Fibroblast of lung (primary cell): Measurements from ENCODE around the gene TMEM131L. TPM values are rescaled to one million over a fixed set of nuclear protein-coding genes. Genes with fewer than 3 reads are reported as not detected.
"Not testable (repeated sequence)": the region's sequence is repeated elsewhere in the genome, so short reads cannot be mapped to it uniquely, and the experiment has no call there.

Source experiments
- DNase-seq, 2 donors: peaks; one replicate each; pipeline versions ENCODE4 v3.0.0 to v3.0.0-alpha.2; 2010; ENCODE audit warnings: low read depth in 2 of 2
- H2AFZ ChIP-seq: 2 replicates; pipeline ENCODE4 v1.5.1; 2012; ENCODE audit warnings: low read length, control low read depth, inconsistent platforms
- H3K27ac ChIP-seq: 2 replicates; pipeline ENCODE4 v1.5.1; 2011; ENCODE audit warnings: low read length, control low read depth; ENCODE audit not compliant: insufficient read depth
- H3K27me3 ChIP-seq: 2 replicates; pipeline ENCODE4 v1.5.1; 2011; ENCODE audit warnings: mild to moderate bottlenecking, low read length; ENCODE audit not compliant: control insufficient read depth, insufficient read depth
- H3K36me3 ChIP-seq: 2 replicates; pipeline ENCODE4 v1.5.1; 2011; ENCODE audit warnings: low read length; ENCODE audit not compliant: control insufficient read depth, insufficient read depth
- H3K4me1 ChIP-seq: 2 replicates; pipeline ENCODE4 v1.5.1; 2011; ENCODE audit warnings: low read length; ENCODE audit not compliant: control insufficient read depth, insufficient read depth; ENCODE audit errors: extremely low read depth
- H3K4me2 ChIP-seq: 2 replicates; pipeline ENCODE4 v1.5.1; 2011; ENCODE audit warnings: low read length, control low read depth; ENCODE audit not compliant: insufficient read depth; ENCODE audit errors: extremely low read depth
- H3K4me3 ChIP-seq, 4 experiments: fragments of 200-600 bp in 1 of 4; sonication (generic) in 1 of 4; replicated peaks in 1 of 4; 2 replicates each; pipeline ENCODE4 v1.5.1; 2011 to 2016; ENCODE audit warnings: low read length in 4 of 4, low read depth in 3 of 4, mild to moderate bottlenecking in 3 of 4, control low read depth in 2 of 4, inconsistent platforms in 1 of 4, mixed read lengths in 1 of 4; ENCODE audit not compliant: insufficient read depth in 1 of 4; ENCODE audit errors: control extremely low read depth in 1 of 4
- H3K79me2 ChIP-seq: 2 replicates; pipeline ENCODE4 v1.5.1; 2012; ENCODE audit warnings: mild to moderate bottlenecking, low read length, inconsistent platforms; ENCODE audit not compliant: control insufficient read depth, insufficient read depth
- H3K9ac ChIP-seq: 2 replicates; pipeline ENCODE4 v1.5.1; 2011; ENCODE audit warnings: mild to moderate bottlenecking, low read length, control low read depth; ENCODE audit not compliant: insufficient read depth
- H3K9me3 ChIP-seq: 2 replicates; pipeline ENCODE4 v1.5.1; 2012; ENCODE audit warnings: low read depth, low read length; ENCODE audit not compliant: control insufficient read depth, insufficient read depth
- H4K20me1 ChIP-seq: 2 replicates; pipeline ENCODE4 v1.5.1; 2011; ENCODE audit warnings: low read length; ENCODE audit not compliant: control insufficient read depth, insufficient read depth; ENCODE audit errors: extremely low read depth
- EZH2 ChIP-seq: IDR thresholded peaks from 2 replicates; pipeline ENCODE4 v1.5.1; 2012; ENCODE audit warnings: low read length, control low read depth, mild to moderate bottlenecking; ENCODE audit errors: missing control alignments
- polyA minus RNA-seq: library from RNA; depleted of rRNA, polyadenylated mRNA; stranded (reverse); fragments of >200 nt; gene quantifications from 2 replicates; pipeline ENCODE4 v1.2.3, GENCODE V29; 2011; ENCODE audit warnings: low replicate concordance
- polyA plus RNA-seq, 2 donors: library from polyadenylated mRNA; depleted of rRNA in 1 of 2; stranded (reverse) in 1 of 2; unstranded in 1 of 2; fragments of >200 nt; gene quantifications; 2 replicates each; pipeline ENCODE4 v1.2.1, GENCODE V29; 2011 to 2012; ENCODE audit warnings: missing spikeins in 1 of 2
- total RNA-seq: library from RNA; depleted of rRNA; stranded (reverse); fragments of >200 nt; gene quantifications from 2 replicates; pipeline ENCODE4 v1.2.1, GENCODE V29; 2014
- TF ChIP-seq, protein P1 (sequence below), 2 donors: IDR thresholded peaks in 1 of 2; conservative IDR thresholded peaks in 1 of 2; 1 replicate in 1 of 2; 2 replicates in 1 of 2; pipeline ENCODE4 v1.5.1; 2011 to 2012; ENCODE audit warnings: low read length in 2 of 2, control low read depth in 1 of 2, inconsistent platforms in 1 of 2, low read depth in 1 of 2, mild to moderate bottlenecking in 1 of 2

Gene TMEM131L, protein sequence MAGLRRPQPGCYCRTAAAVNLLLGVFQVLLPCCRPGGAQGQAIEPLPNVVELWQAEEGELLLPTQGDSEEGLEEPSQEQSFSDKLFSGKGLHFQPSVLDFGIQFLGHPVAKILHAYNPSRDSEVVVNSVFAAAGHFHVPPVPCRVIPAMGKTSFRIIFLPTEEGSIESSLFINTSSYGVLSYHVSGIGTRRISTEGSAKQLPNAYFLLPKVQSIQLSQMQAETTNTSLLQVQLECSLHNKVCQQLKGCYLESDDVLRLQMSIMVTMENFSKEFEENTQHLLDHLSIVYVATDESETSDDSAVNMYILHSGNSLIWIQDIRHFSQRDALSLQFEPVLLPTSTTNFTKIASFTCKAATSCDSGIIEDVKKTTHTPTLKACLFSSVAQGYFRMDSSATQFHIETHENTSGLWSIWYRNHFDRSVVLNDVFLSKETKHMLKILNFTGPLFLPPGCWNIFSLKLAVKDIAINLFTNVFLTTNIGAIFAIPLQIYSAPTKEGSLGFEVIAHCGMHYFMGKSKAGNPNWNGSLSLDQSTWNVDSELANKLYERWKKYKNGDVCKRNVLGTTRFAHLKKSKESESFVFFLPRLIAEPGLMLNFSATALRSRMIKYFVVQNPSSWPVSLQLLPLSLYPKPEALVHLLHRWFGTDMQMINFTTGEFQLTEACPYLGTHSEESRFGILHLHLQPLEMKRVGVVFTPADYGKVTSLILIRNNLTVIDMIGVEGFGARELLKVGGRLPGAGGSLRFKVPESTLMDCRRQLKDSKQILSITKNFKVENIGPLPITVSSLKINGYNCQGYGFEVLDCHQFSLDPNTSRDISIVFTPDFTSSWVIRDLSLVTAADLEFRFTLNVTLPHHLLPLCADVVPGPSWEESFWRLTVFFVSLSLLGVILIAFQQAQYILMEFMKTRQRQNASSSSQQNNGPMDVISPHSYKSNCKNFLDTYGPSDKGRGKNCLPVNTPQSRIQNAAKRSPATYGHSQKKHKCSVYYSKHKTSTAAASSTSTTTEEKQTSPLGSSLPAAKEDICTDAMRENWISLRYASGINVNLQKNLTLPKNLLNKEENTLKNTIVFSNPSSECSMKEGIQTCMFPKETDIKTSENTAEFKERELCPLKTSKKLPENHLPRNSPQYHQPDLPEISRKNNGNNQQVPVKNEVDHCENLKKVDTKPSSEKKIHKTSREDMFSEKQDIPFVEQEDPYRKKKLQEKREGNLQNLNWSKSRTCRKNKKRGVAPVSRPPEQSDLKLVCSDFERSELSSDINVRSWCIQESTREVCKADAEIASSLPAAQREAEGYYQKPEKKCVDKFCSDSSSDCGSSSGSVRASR (N-terminal part only)
- total RNA-seq (7.2 and 15.0 TPM in 2 replicates), polyA plus RNA-seq (7.7 and 12.5 TPM in 2 replicates), polyA minus RNA-seq (8.1 and 22.0 TPM in 2 replicates)
- polyA plus RNA-seq (2012): 7.3 and 10.5 TPM in 2 replicates

DNA sequence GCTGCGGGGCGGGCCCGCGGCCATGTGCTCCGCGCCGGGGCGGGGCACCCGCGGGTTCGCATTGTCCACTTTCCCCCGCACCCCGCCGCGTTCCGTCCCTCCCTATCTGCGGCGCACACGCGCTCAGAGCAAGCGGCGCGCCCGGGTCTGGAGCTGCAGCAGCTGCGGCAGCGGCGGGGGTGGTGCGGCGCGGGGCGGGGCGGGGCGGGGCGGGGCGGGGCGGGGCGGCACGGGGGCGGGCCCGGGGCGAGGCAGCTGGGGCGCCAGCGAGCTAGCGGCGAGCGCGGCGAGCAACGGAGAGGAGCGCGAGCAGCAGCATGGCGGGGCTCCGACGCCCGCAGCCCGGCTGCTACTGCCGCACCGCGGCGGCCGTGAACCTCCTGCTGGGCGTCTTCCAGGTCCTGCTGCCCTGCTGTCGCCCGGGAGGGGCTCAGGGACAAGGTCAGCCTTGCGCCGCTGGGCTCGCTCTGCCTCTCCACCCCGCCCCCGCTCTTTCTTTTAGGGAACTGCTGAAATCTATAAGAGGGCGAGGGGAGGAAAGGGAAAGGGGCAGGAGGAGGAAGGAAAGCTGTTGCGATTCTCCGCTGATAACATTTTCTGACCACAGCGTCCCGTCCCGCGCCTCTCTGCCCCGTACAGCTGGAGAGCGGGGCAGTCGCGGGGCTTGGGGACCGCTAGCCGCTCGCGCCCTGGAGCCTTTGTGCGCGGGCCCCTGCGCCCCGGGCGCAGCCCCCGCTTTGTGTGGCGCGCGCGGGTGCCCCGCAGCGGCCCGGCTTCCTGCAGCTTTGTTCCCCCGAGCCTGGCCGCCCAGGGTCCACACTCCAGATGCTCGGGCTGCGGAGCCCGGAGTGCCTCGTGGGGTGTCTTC lies at the start of gene TMEM131L:
TSS of gene TMEM131L (plus strand) at position 280 of the 868 bp plus-strand sequence. CDS start at position 318, 38 bp downstream.
- Histone ChIP-seq H3K79me2 (peaks cover 10% of the 10 kb centered on the region), H3K4me1 (peaks cover 4% of the 10 kb centered on the region), H3K4me2 (peak within 1 kb of the TSS; percentile 94), H3K9ac (peak within 1 kb of the TSS; percentile 55), H3K27me3 (no peaks in the 10 kb centered on the region), H3K36me3 (no peaks in the 10 kb centered on the region), H3K9me3 (no peaks in the 10 kb centered on the region), H4K20me1 (no peaks in the 10 kb centered on the region), H3K27ac (peak within 1 kb of the TSS; percentile 43), H2AFZ (peak within 1 kb of the TSS; percentile 89), H3K4me3 (peak within 1 kb of the TSS; percentile 75 to 90 (median 80))
- peak; percentile 64 for DNase-seq
- TF ChIP-seq EZH2: no peak
- TF ChIP-seq, protein P1, sequence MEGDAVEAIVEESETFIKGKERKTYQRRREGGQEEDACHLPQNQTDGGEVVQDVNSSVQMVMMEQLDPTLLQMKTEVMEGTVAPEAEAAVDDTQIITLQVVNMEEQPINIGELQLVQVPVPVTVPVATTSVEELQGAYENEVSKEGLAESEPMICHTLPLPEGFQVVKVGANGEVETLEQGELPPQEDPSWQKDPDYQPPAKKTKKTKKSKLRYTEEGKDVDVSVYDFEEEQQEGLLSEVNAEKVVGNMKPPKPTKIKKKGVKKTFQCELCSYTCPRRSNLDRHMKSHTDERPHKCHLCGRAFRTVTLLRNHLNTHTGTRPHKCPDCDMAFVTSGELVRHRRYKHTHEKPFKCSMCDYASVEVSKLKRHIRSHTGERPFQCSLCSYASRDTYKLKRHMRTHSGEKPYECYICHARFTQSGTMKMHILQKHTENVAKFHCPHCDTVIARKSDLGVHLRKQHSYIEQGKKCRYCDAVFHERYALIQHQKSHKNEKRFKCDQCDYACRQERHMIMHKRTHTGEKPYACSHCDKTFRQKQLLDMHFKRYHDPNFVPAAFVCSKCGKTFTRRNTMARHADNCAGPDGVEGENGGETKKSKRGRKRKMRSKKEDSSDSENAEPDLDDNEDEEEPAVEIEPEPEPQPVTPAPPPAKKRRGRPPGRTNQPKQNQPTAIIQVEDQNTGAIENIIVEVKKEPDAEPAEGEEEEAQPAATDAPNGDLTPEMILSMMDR (conservative IDR thresholded peaks at IDR 0.05 in 1 of 2, IDR thresholded peaks at IDR 0.05 in 1 of 2; ENCODE audit: low read depth in 1 of 2, low read length in 2 of 2): peak in 1 of 2 donors; percentile 21

DNA sequence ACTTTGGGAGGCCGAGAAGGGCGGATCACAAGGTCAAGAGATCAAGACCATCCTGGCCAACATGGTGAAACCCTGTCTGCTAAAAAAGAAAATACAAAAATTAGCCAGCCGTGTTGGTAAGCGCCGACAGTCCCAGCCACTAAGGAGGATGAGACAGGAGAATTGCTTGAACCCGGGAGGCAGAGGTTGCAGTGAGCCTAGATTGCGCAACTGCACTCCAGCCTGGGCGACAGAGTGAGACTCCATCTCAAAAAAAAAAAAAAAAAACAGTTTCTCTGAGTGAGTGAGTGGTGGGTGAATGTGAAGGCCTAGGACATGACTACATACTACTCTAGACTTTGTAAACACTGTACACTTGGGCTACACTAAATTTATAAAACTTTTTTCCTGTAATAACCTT lies 49.7 kb upstream of the TMEM131L start:
- not testable (repeated sequence) for H3K79me2 ChIP-seq, DNase-seq, H3K9ac ChIP-seq, H3K4me3 ChIP-seq, H3K27ac ChIP-seq, H3K27me3 ChIP-seq, H2AFZ ChIP-seq, H3K9me3 ChIP-seq, H4K20me1 ChIP-seq, H3K36me3 ChIP-seq, H3K4me1 ChIP-seq, H3K4me2 ChIP-seq

DNA sequence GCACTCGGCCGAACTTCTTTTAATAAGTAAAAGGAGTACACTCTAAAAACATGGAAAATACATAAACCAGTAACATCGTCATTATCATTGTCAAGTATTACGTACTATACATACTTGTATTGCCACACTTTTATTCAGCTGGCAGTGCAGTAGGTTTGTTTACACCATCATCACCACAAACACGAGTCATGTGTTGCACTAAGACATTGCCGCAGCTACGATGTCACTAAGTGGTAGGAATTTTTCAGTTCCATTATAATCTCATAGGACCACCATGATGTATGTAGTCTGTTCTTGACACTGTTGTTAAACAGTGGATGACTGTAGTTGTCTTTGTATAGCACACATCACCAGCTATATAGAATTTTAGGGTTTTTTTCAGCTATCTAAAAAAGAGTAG lies 48.0 kb upstream of the TMEM131L start:
- Histone ChIP-seq H4K20me1 (no peaks in the 10 kb centered on the region), H3K79me2 (no peaks in the 10 kb centered on the region)
- DNase-seq: peak; percentile 32 to 57

More for the DNA sequence above, 48.0 kb upstream of the TMEM131L start:
- H3K4me2 ChIP-seq: no peak overlapping the region
- H3K36me3 ChIP-seq: no peaks in the 10 kb centered on the region
- H3K27me3 ChIP-seq: no peaks in the 10 kb centered on the region
- H3K4me3 ChIP-seq: no peak overlapping the region
- no peak overlapping the region for H2AFZ ChIP-seq
- no peak overlapping the region for H3K9ac ChIP-seq
- TF ChIP-seq, protein P1 (conservative IDR thresholded peaks at IDR 0.05 in 1 of 2, IDR thresholded peaks at IDR 0.05 in 1 of 2; ENCODE audit: low read depth in 1 of 2, low read length in 2 of 2): no peak
- no peak for TF ChIP-seq EZH2
- no peak overlapping the region for H3K27ac ChIP-seq
- H3K9me3 ChIP-seq: no peaks in the 10 kb centered on the region
- no peaks in the 10 kb centered on the region for H3K4me1 ChIP-seq
